Activated CD8-positive, alpha-beta memory T cell treated with anti-CD3 and anti-CD28 coated beads, Interleukin-2, amount 50 U/mL, for 48 hours (primary cell): ENCODE results near the gene SPOCK1.

Source experiments
- DNase-seq: peaks from one replicate; pipeline ENCODE4 v3.0.0-alpha.2; 2020

Gene SPOCK1

GRCh38 chr5:137290373-137290772, 208.8 kb downstream of the SPOCK1 start:
- no peak for DNase-seq

GRCh38 chr5:137289856-137290255, 209.3 kb downstream of the SPOCK1 start:
- no peak for DNase-seq

GRCh38 chr5:137287569-137287968, 211.6 kb downstream of the SPOCK1 start:
- no peak for DNase-seq

- no peak for DNase-seq
These were observed 213.0 kb downstream of the SPOCK1 start for GRCh38 chr5:137286025-137286610.

GRCh38 chr5:137283801-137284200, 215.3 kb downstream of the SPOCK1 start:
- no peak for DNase-seq

- no peak for DNase-seq
These were observed 216.9 kb downstream of the SPOCK1 start for GRCh38 chr5:137282216-137282615.

- no peak for DNase-seq
These were observed 217.9 kb downstream of the SPOCK1 start for GRCh38 chr5:137281201-137281600.

- no peak for DNase-seq
These were observed 218.5 kb downstream of the SPOCK1 start for GRCh38 chr5:137280656-137281055.

- no peak for DNase-seq
These were observed 219.4 kb downstream of the SPOCK1 start for GRCh38 chr5:137279521-137280231.

- DNase-seq = no peak
These were observed 220.7 kb downstream of the SPOCK1 start for GRCh38 chr5:137278476-137278875.

- no peak for DNase-seq
These were observed 224.0 kb downstream of the SPOCK1 start for GRCh38 chr5:137275083-137275482.

- DNase-seq = no peak
These were observed 225.6 kb downstream of the SPOCK1 start for GRCh38 chr5:137273511-137273910.

GRCh38 chr5:137272831-137273230, 226.3 kb downstream of the SPOCK1 start:
- no peak for DNase-seq

GRCh38 chr5:137269946-137270345, 229.2 kb downstream of the SPOCK1 start:
- DNase-seq = no peak

GRCh38 chr5:137269274-137269673, 229.9 kb downstream of the SPOCK1 start:
- no peak for DNase-seq

- DNase-seq = no peak
These were observed 230.5 kb downstream of the SPOCK1 start for GRCh38 chr5:137268646-137269045.

- no peak for DNase-seq
These were observed 232.9 kb downstream of the SPOCK1 start for GRCh38 chr5:137266186-137266585.

GRCh38 chr5:137265457-137265856, 233.7 kb downstream of the SPOCK1 start:
- no peak for DNase-seq

GRCh38 chr5:137264573-137264972, 234.6 kb downstream of the SPOCK1 start:
- no peak for DNase-seq

- no peak for DNase-seq
These were observed 235.1 kb downstream of the SPOCK1 start for GRCh38 chr5:137264041-137264440.

- DNase-seq = no peak
These were observed 235.6 kb downstream of the SPOCK1 start for GRCh38 chr5:137263371-137264005.

GRCh38 chr5:137262818-137263217, 236.3 kb downstream of the SPOCK1 start:
- no peak for DNase-seq

- no peak for DNase-seq
These were observed 238.1 kb downstream of the SPOCK1 start for GRCh38 chr5:137260820-137261695.
